Measurements from ENCODE around the gene MMS22L. TPM values are rescaled to one million over a fixed set of nuclear protein-coding genes. Genes with fewer than 3 reads are reported as not detected.

The MMS22L gene
- polyA plus RNA-seq, 1 experiment: 4.3 TPM

- CTCF ChIA-PET: no interaction called here
- H3K4me3 ChIP-seq (ENCODE audit: low read depth, low read length): no peak overlapping the region
- no peaks in the 10 kb centered on the region for H3K27me3 ChIP-seq (ENCODE audit: control insufficient read depth, insufficient read depth, low read length)
- no peak for DNase-seq (ENCODE audit: low read depth)
- no peaks in the 10 kb centered on the region for H3K36me3 ChIP-seq (ENCODE audit: control insufficient read depth, insufficient read depth, low read length)
- POLR2A ChIA-PET: no interaction called here
- TF ChIP-seq, protein P1, sequence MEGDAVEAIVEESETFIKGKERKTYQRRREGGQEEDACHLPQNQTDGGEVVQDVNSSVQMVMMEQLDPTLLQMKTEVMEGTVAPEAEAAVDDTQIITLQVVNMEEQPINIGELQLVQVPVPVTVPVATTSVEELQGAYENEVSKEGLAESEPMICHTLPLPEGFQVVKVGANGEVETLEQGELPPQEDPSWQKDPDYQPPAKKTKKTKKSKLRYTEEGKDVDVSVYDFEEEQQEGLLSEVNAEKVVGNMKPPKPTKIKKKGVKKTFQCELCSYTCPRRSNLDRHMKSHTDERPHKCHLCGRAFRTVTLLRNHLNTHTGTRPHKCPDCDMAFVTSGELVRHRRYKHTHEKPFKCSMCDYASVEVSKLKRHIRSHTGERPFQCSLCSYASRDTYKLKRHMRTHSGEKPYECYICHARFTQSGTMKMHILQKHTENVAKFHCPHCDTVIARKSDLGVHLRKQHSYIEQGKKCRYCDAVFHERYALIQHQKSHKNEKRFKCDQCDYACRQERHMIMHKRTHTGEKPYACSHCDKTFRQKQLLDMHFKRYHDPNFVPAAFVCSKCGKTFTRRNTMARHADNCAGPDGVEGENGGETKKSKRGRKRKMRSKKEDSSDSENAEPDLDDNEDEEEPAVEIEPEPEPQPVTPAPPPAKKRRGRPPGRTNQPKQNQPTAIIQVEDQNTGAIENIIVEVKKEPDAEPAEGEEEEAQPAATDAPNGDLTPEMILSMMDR (IDR thresholded peaks at IDR 0.05; ENCODE audit: insufficient read depth, low read depth, low read length): no peak
Observed at GRCh38 chr6:97113170-97113569, 169.8 kb downstream of the MMS22L start.

- Histone ChIP-seq H3K4me3 (ENCODE audit: low read depth, low read length) (no peak overlapping the region), H3K27me3 (ENCODE audit: control insufficient read depth, insufficient read depth, low read length) (no peaks in the 10 kb centered on the region), H3K36me3 (ENCODE audit: control insufficient read depth, insufficient read depth, low read length) (no peaks in the 10 kb centered on the region)
- ChIA-PET CTCF (no interaction called here), POLR2A (no interaction called here)
- TF ChIP-seq, protein P1 (IDR thresholded peaks at IDR 0.05; ENCODE audit: insufficient read depth, low read depth, low read length): no peak
- no peak for DNase-seq (ENCODE audit: low read depth)
Observed at GRCh38 chr6:97111243-97111642, 171.8 kb downstream of the MMS22L start.

DNA sequence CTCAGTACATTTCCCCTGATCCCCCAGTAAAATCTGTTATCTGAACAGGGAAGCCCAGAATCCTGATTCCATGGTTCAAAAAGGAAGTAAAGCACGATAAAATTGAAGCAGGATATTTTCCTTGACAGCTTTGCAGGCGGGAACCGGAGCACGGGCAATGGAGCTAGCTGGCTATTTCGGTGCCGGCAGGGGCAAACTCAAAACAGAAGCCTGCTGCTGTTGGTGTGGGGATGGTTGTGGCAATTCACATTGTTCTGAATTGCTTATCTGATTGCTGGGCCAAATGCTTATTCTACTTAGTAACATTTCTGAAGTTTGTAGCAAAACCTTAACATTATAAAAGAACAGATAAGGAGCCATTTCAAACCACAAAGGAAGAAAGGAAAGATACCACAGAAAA, 172.4 kb downstream of the MMS22L start:
- ChIA-PET POLR2A (no interaction called here), CTCF (no interaction called here)
- TF ChIP-seq, protein P1 (IDR thresholded peaks at IDR 0.05; ENCODE audit: insufficient read depth, low read depth, low read length): no peak
- no peaks in the 10 kb centered on the region for H3K27me3 ChIP-seq (ENCODE audit: control insufficient read depth, insufficient read depth, low read length)
- no peaks in the 10 kb centered on the region for H3K36me3 ChIP-seq (ENCODE audit: control insufficient read depth, insufficient read depth, low read length)
- no peak for DNase-seq (ENCODE audit: low read depth)
- H3K4me3 ChIP-seq (ENCODE audit: low read depth, low read length): no peak overlapping the region

GRCh38 chr6:97110149-97110548, 172.9 kb downstream of the MMS22L start:
- no peaks in the 10 kb centered on the region for H3K36me3 ChIP-seq (ENCODE audit: control insufficient read depth, insufficient read depth, low read length)
- CTCF ChIA-PET: no interaction called here
- POLR2A ChIA-PET: no interaction called here
- no peak overlapping the region for H3K4me3 ChIP-seq (ENCODE audit: low read depth, low read length)
- H3K27me3 ChIP-seq (ENCODE audit: control insufficient read depth, insufficient read depth, low read length): no peaks in the 10 kb centered on the region
- DNase-seq (ENCODE audit: low read depth): no peak
- TF ChIP-seq, protein P1 (IDR thresholded peaks at IDR 0.05; ENCODE audit: insufficient read depth, low read depth, low read length): no peak

DNA sequence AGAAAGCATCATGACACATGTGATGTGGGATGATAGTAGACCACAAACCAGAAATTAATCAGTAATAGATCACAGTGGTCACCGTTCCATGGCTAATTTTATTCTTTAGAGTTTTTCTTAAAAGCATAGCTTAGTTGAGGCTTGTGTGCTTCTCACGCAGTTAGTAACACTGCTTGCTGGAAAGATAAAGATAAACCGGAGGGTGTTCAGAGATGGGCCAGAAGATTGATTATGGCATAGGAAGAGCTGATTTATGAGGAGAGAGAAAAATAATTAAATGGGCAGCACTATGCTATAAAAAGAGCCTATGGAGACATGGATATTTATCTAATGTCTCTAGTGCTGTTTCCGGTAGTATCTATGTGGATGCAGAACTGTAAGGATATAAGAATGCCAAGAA, 173.6 kb downstream of the MMS22L start:
- ChIA-PET POLR2A (no interaction called here), CTCF (no interaction called here)
- H3K36me3 ChIP-seq (ENCODE audit: control insufficient read depth, insufficient read depth, low read length): no peaks in the 10 kb centered on the region
- no peak overlapping the region for H3K4me3 ChIP-seq (ENCODE audit: low read depth, low read length)
- H3K27me3 ChIP-seq (ENCODE audit: control insufficient read depth, insufficient read depth, low read length): no peaks in the 10 kb centered on the region
- TF ChIP-seq, protein P1 (IDR thresholded peaks at IDR 0.05; ENCODE audit: insufficient read depth, low read depth, low read length): no peak
- no peak for DNase-seq (ENCODE audit: low read depth)

Measured in BJ (cell line).